Heart left ventricle (tissue), 13 donors: Measurements from ENCODE around the gene CORO1C.

ENCODE experiments used
- POLR2A ChIP-seq, 2 donors: fragments of 450-650 bp; IDR thresholded peaks; one replicate each; pipeline ENCODE4 v1.6.1; 2017; ENCODE audit warnings: antibody characterized with exemption in 2 of 2, mild to moderate bottlenecking in 2 of 2, moderate library complexity in 2 of 2
- TF ChIP-seq, protein P1 (sequence below), 12 donors: fragments of 200-600 bp; sonication (generic) in 4 of 12; IDR thresholded peaks; one replicate each; pipeline versions ENCODE4 v1.5.0 to v1.8.0; 2018 to 2022; ENCODE audit warnings: antibody characterized with exemption in 12 of 12, mild to moderate bottlenecking in 5 of 12
- donor health status: ischemic (EF 13 %, LVEDD 7.1; RV severe dilation, severe dysfunction).
- donor health status: DM: no; HTN: yes; CAD: no.
- donor health status: DM: no; HTN: no; CAD: no.
- donor health status: ischemic (EF 25% LVEDD 6.9; RV normal size, moderate dysfunction).
- donor health status: ischemic (EF 25% LVEDD 5.7; RV mildly dilated, moderate dysfunction).
- donor health status: ischemic (EF 35%, LVEDD 5.7; RV mildly dilated, moderate dysfunction).
- donor health status: nonischemic (EF 11% LVEDD 7.7; RV severe dilation, severe dysfunction).
- donor health status: DM: yes; HTN: yes; CAD: no.
- donor health status: PGD.
- donor health status: ischemic (EF 29% LVEDD 5.4; RV normal size, mild dysfunction).
- donor health status: nonischemic (EF 23%, LVEDD 6.1; RV moderate dilation, normal function).

DNA sequence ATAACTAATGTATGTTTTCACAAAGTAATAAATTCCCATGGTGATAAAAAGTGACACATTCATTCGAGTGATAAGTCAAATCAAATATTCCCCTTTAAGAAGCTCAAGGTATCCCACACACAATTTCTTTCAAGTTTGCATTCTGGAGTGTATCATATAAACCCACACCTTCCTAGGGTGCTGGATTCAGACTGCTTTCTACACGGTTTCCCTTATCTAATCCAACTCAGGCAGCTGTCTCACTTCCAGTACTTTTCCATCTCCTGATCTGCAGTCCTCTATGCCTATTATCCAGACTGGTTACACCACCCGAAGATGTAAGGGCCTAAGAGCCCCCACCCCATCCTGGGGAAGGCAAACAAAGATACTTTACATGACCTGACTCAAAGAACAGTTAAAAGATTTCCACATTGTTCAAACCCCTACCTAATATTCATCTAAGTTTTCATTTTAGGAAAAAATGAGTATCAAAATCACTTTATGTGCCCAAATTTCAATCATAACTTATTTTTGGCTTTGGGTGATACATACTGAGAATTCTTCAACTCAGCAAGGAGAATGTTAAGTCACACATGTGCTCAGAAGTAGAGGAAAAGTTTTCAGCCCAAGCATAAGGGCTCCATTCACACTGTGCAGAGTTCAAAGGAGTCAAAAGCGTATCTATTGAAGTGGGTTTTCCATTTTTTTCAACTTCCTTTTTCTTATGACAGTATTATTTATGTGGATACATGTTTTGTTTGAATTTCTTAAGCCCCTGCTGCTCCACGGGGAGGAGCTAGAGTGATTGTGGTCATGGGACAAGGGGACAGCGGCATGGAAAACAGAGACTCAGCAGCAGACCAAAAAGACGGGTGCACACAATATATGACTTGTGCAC is 41.8 kb downstream of the CORO1C start:
- TF ChIP-seq, protein P1, sequence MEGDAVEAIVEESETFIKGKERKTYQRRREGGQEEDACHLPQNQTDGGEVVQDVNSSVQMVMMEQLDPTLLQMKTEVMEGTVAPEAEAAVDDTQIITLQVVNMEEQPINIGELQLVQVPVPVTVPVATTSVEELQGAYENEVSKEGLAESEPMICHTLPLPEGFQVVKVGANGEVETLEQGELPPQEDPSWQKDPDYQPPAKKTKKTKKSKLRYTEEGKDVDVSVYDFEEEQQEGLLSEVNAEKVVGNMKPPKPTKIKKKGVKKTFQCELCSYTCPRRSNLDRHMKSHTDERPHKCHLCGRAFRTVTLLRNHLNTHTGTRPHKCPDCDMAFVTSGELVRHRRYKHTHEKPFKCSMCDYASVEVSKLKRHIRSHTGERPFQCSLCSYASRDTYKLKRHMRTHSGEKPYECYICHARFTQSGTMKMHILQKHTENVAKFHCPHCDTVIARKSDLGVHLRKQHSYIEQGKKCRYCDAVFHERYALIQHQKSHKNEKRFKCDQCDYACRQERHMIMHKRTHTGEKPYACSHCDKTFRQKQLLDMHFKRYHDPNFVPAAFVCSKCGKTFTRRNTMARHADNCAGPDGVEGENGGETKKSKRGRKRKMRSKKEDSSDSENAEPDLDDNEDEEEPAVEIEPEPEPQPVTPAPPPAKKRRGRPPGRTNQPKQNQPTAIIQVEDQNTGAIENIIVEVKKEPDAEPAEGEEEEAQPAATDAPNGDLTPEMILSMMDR (IDR thresholded peaks at IDR 0.05): peak in 8 of 12 donors; percentile 16 to 62 (median 46)
- no peak for TF ChIP-seq POLR2A (IDR thresholded peaks at IDR 0.05)
